Fibroblast of skin of right biceps (primary cell): ENCODE measurements around the gene CADPS.
"Not testable (repeated sequence)": the region's sequence is repeated elsewhere in the genome, so short reads cannot be mapped to it uniquely, and the experiment has no call there.

Source experiments
- DNase-seq: peaks from one replicate; pipeline ENCODE4 v3.0.0-alpha.2; 2013

The CADPS gene

GRCh38 chr3:62585861-62586260, 289.4 kb downstream of the CADPS start:
- DNase-seq: peak; percentile 66

- no peak for DNase-seq
Observed at GRCh38 chr3:62584636-62585035, 290.6 kb downstream of the CADPS start.

GRCh38 chr3:62582495-62583172, 292.6 kb downstream of the CADPS start:
- no peak for DNase-seq

GRCh38 chr3:62580485-62580884, 294.7 kb downstream of the CADPS start:
- DNase-seq: not testable (repeated sequence)

- no peak for DNase-seq
Observed at GRCh38 chr3:62577153-62577552, 298.1 kb downstream of the CADPS start.

GRCh38 chr3:62574266-62574898, 300.8 kb downstream of the CADPS start:
- no peak for DNase-seq

- peak; percentile 52 for DNase-seq
Observed at GRCh38 chr3:62571916-62572315, 303.3 kb downstream of the CADPS start.

GRCh38 chr3:62570888-62571287, 304.3 kb downstream of the CADPS start:
- DNase-seq: no peak

GRCh38 chr3:62569609-62570008, 305.6 kb downstream of the CADPS start:
- no peak for DNase-seq

GRCh38 chr3:62567097-62568021, 307.9 kb downstream of the CADPS start:
- peak; percentile 88 for DNase-seq

- no peak for DNase-seq
Observed at GRCh38 chr3:62566022-62566557, 309.1 kb downstream of the CADPS start.

GRCh38 chr3:62562596-62562995, 312.6 kb downstream of the CADPS start:
- DNase-seq: peak; percentile 23

GRCh38 chr3:62562017-62562416, 313.2 kb downstream of the CADPS start:
- peak; percentile 92 for DNase-seq

- DNase-seq: peak; percentile 46
Observed at GRCh38 chr3:62559831-62560445, 315.3 kb downstream of the CADPS start.

- DNase-seq: peak; percentile 40
Observed at GRCh38 chr3:62558549-62559112, 316.6 kb downstream of the CADPS start.

GRCh38 chr3:62557983-62558382, 317.2 kb downstream of the CADPS start:
- no peak for DNase-seq

GRCh38 chr3:62557450-62557849, 317.8 kb downstream of the CADPS start:
- no peak for DNase-seq

- no peak for DNase-seq
Observed at GRCh38 chr3:62556121-62556815, 318.9 kb downstream of the CADPS start.

- DNase-seq: no peak
Observed at GRCh38 chr3:62554264-62554799, 320.9 kb downstream of the CADPS start.

GRCh38 chr3:62553811-62554210, 321.4 kb downstream of the CADPS start:
- peak; percentile 19 for DNase-seq

GRCh38 chr3:62551556-62551955, 323.7 kb downstream of the CADPS start:
- DNase-seq: no peak

- no peak for DNase-seq
Observed at GRCh38 chr3:62550439-62550838, 324.8 kb downstream of the CADPS start.
